ENCODE measurements around the gene PRDM11.

PRDM11 gene

GRCh38 chr11:45188127-45188526 is 41.7 kb downstream of the PRDM11 start:
- no peak for DNase-seq (ENCODE audit: low read depth, low spot score)
- Histone ChIP-seq H3K4me3 (no peak overlapping the region), H3K27ac (no peak overlapping the region), H3K9ac (ENCODE audit: insufficient read length) (no peak overlapping the region), H3K9me3 (ENCODE audit: low read depth, low read length) (no peaks in the 10 kb centered on the region), H3K36me3 (ENCODE audit: insufficient read depth, low read length) (no peaks in the 10 kb centered on the region)
- TF ChIP-seq POLR2AphosphoS5 (IDR thresholded peaks at IDR 0.05; ENCODE audit: borderline replicate concordance, low read depth, low read length) (no peak), FOXP2 (optimal IDR thresholded peaks at IDR 0.05; ENCODE audit: control extremely low read depth, extremely low read length, insufficient read depth) (no peak), EZH2 (IDR thresholded peaks at IDR 0.05) (no peak)

DNA sequence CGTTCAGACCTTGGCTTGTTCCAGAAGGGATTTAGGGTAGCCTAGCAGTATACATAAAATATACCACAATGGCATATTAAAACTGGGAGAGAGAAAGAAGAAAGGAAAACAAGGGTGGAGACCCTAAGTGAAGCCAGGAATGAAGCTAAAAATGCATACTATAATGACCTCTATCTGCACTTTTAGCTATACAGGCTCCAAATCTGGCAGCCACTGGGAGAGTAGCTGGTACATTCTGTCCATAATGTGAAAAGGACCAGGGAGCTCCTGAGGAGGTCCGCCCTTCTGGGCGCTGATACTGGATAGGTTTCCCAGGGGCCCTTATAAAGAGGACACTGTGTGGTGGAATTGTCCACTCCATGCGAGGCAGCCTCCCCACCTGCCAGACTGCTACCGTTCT is 42.8 kb downstream of the PRDM11 start:
- Histone ChIP-seq H3K9me3 (ENCODE audit: low read depth, low read length) (no peaks in the 10 kb centered on the region), H3K27ac (no peak overlapping the region), H3K36me3 (ENCODE audit: insufficient read depth, low read length) (no peaks in the 10 kb centered on the region), H3K9ac (ENCODE audit: insufficient read length) (no peak overlapping the region), H3K4me3 (no peak overlapping the region)
- DNase-seq (ENCODE audit: low read depth, low spot score) = no peak
- TF ChIP-seq FOXP2 (optimal IDR thresholded peaks at IDR 0.05; ENCODE audit: control extremely low read depth, extremely low read length, insufficient read depth) (no peak), POLR2AphosphoS5 (IDR thresholded peaks at IDR 0.05; ENCODE audit: borderline replicate concordance, low read depth, low read length) (no peak), EZH2 (IDR thresholded peaks at IDR 0.05) (no peak)

- Histone ChIP-seq H3K4me3 (no peak overlapping the region), H3K27ac (no peak overlapping the region), H3K36me3 (ENCODE audit: insufficient read depth, low read length) (no peaks in the 10 kb centered on the region), H3K9me3 (ENCODE audit: low read depth, low read length) (no peaks in the 10 kb centered on the region), H3K9ac (ENCODE audit: insufficient read length) (no peak overlapping the region)
- no peak for TF ChIP-seq POLR2AphosphoS5 (IDR thresholded peaks at IDR 0.05; ENCODE audit: borderline replicate concordance, low read depth, low read length)
- TF ChIP-seq FOXP2 (optimal IDR thresholded peaks at IDR 0.05; ENCODE audit: control extremely low read depth, extremely low read length, insufficient read depth) = no peak
- no peak for TF ChIP-seq EZH2 (IDR thresholded peaks at IDR 0.05)
- DNase-seq (ENCODE audit: low read depth, low spot score) = no peak
Measured at GRCh38 chr11:45193695-45194094, 47.3 kb downstream of the PRDM11 start.

DNA sequence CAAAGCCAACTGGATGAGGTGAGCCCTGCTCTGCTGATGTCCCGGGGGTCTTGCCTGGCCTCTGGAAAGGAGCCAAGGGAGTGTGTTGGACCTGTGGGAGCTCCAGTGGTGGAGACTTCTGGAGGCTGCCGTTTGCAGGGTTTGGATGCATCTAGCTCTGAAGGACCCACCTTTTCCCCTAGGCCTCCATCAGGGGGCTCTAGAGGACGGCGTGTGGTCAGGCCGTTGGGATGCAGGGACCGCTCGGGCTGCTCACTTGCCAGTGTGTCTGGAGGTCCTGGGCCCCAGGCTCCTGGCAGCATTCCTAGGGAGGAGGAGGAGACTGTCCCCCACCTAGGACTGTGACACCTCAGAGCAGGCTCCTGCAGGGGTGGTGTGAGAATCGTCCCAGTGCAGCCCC is 58.3 kb downstream of the PRDM11 start:
- no peak for DNase-seq (ENCODE audit: low read depth, low spot score)
- no peak overlapping the region for H3K4me3 ChIP-seq
- TF ChIP-seq EZH2 (IDR thresholded peaks at IDR 0.05) (no peak), FOXP2 (optimal IDR thresholded peaks at IDR 0.05; ENCODE audit: control extremely low read depth, extremely low read length, insufficient read depth) (no peak), POLR2AphosphoS5 (IDR thresholded peaks at IDR 0.05; ENCODE audit: borderline replicate concordance, low read depth, low read length) (no peak)
- H3K27ac ChIP-seq = no peak overlapping the region
- no peaks in the 10 kb centered on the region for H3K9me3 ChIP-seq (ENCODE audit: low read depth, low read length)
- H3K9ac ChIP-seq (ENCODE audit: insufficient read length) = no peak overlapping the region
- H3K36me3 ChIP-seq (ENCODE audit: insufficient read depth, low read length) = no peaks in the 10 kb centered on the region

GRCh38 chr11:45205978-45206377 is 59.5 kb downstream of the PRDM11 start:
- H3K4me3 ChIP-seq = no peak overlapping the region
- no peaks in the 10 kb centered on the region for H3K36me3 ChIP-seq (ENCODE audit: insufficient read depth, low read length)
- no peaks in the 10 kb centered on the region for H3K9me3 ChIP-seq (ENCODE audit: low read depth, low read length)
- no peak overlapping the region for H3K9ac ChIP-seq (ENCODE audit: insufficient read length)
- TF ChIP-seq POLR2AphosphoS5 (IDR thresholded peaks at IDR 0.05; ENCODE audit: borderline replicate concordance, low read depth, low read length) = no peak
- no peak for TF ChIP-seq FOXP2 (optimal IDR thresholded peaks at IDR 0.05; ENCODE audit: control extremely low read depth, extremely low read length, insufficient read depth)
- TF ChIP-seq EZH2 (IDR thresholded peaks at IDR 0.05) = no peak
- no peak for DNase-seq (ENCODE audit: low read depth, low spot score)
- no peak overlapping the region for H3K27ac ChIP-seq

DNA sequence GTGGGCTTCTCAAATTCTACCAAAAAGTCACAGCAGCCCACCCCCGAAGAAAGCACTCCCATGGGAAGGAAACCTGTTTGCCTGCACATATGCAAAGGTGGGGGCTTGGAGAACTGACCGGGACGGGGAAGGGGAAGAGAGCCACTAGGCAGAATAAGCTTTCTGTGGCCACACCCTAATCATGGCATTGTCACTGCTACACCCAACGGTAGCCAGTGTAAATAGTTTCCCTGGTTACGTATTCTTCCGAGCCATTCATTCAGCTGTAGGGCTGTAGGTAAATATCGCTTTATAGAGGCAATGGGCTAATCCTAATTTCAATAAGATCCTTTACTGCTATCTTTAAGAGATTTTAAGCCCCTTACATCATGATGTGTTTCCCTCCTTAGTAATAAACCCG is 61.7 kb downstream of the PRDM11 start:
- no peak for DNase-seq (ENCODE audit: low read depth, low spot score)
- no peak overlapping the region for H3K9ac ChIP-seq (ENCODE audit: insufficient read length)
- H3K27ac ChIP-seq = no peak overlapping the region
- H3K9me3 ChIP-seq (ENCODE audit: low read depth, low read length) = no peaks in the 10 kb centered on the region
- no peak overlapping the region for H3K4me3 ChIP-seq
- TF ChIP-seq POLR2AphosphoS5 (IDR thresholded peaks at IDR 0.05; ENCODE audit: borderline replicate concordance, low read depth, low read length) (no peak), EZH2 (IDR thresholded peaks at IDR 0.05) (no peak), FOXP2 (optimal IDR thresholded peaks at IDR 0.05; ENCODE audit: control extremely low read depth, extremely low read length, insufficient read depth) (no peak)
- H3K36me3 ChIP-seq (ENCODE audit: insufficient read depth, low read length) = no peaks in the 10 kb centered on the region

DNA sequence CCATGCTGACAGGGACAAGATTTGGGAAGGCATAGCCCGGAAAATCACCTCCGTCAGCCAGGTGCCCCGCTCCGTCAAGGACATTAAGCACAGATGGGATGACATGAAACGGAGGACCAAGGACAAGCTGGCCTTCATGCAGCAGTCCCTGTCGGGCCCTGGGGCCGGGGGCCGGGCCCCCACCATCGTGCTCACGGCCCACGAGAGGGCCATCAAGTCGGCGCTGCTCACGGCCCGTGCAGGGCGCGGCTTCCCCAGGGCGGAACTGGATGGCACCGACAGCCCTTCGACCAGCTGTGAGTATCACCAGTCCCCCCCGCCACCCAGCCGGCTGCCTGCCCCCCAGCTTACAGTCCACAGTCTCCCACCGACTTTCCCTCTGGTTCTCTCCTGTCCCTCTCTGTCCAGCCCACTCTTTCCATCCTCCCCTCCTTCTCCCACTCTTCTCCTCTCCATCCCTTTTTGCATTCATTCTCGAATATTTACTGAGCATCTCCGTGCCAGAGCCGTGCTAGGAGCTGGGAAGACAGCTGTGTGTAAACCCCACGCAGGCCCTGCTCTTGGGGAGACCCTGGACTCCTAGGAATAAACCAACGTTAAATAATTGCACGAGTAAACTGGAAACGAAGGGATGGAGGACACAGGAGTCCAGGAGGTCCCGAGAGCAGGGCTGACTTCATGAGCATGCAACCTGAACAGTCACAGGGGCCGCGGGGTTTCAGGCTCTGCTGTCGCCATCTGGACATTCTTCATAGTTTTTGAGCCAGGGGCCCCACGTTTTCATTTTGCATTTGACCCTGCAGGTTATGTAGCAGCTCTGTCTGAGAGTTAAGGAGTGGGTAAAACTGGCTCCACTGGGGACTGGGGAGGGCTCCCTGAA is 62.8 kb downstream of the PRDM11 start:
- H3K27ac ChIP-seq = no peak overlapping the region
- no peak for DNase-seq (ENCODE audit: low read depth, low spot score)
- no peaks in the 10 kb centered on the region for H3K9me3 ChIP-seq (ENCODE audit: low read depth, low read length)
- TF ChIP-seq FOXP2 (optimal IDR thresholded peaks at IDR 0.05; ENCODE audit: control extremely low read depth, extremely low read length, insufficient read depth) = no peak
- no peak for TF ChIP-seq POLR2AphosphoS5 (IDR thresholded peaks at IDR 0.05; ENCODE audit: borderline replicate concordance, low read depth, low read length)
- TF ChIP-seq EZH2 (IDR thresholded peaks at IDR 0.05) = no peak
- no peak overlapping the region for H3K9ac ChIP-seq (ENCODE audit: insufficient read length)
- no peak overlapping the region for H3K4me3 ChIP-seq
- no peaks in the 10 kb centered on the region for H3K36me3 ChIP-seq (ENCODE audit: insufficient read depth, low read length)

- TF ChIP-seq FOXP2 (optimal IDR thresholded peaks at IDR 0.05; ENCODE audit: control extremely low read depth, extremely low read length, insufficient read depth) (no peak), POLR2AphosphoS5 (IDR thresholded peaks at IDR 0.05; ENCODE audit: borderline replicate concordance, low read depth, low read length) (no peak), EZH2 (IDR thresholded peaks at IDR 0.05) (no peak)
Measured at GRCh38 chr11:45209891-45210699, 63.7 kb downstream of the PRDM11 start.

More at GRCh38 chr11:45209891-45210699, 63.7 kb downstream of the PRDM11 start:
- Histone ChIP-seq H3K9me3 (ENCODE audit: low read depth, low read length) (no peaks in the 10 kb centered on the region), H3K27ac (no peak overlapping the region), H3K36me3 (ENCODE audit: insufficient read depth, low read length) (no peaks in the 10 kb centered on the region), H3K9ac (ENCODE audit: insufficient read length) (no peak overlapping the region), H3K4me3 (no peak overlapping the region)
- DNase-seq (ENCODE audit: low read depth, low spot score) = no peak

Data from SK-N-MC (cell line).